Measurements from ENCODE around the gene SNRNP48. TPM values are rescaled to one million over a fixed set of nuclear protein-coding genes. Genes with fewer than 3 reads are reported as not detected.

The SNRNP48 gene
- total and polyA plus RNA-seq, 2 donors (not counting 3 experiments of a cell fraction or from before 2014, with no cell fraction given): 4.2 to 13.2 TPM

DNA sequence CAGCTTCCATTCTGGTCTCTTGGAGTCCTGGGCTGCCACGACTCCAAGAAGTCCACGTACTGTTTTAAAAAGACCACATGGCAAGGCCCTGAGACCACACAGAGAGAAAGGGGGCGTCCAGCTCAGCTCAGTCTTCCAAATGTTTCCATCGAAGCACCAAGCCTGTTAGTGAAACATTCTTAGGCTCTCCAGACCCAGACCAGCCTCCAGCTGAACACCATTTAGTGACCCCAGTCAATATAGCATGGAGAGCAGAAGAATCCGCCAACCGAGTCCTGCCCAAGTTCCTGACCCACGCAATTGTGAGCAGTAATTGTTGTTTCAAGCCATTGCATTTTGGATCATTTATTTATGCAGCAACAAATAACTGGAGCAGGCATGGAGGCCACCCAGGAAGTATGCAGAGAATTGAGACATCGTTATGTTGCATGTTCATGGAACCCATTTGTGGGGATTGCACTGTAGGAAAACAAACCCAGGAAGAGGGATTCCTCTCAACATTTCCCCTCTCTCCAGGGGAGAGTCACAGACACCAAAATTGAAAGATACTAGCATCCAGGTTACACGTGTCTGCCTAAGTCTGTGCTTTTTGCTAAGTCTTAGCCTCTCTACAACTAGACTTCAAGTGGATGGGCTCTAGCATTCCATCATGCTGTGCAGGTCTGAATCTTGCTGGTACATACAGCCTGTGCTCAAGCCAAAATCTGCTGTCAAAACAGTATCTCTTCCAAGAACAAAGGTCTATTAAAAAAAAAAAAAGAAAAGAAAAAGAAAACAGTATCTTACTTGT, 42.7 kb downstream of the SNRNP48 start:
- Histone ChIP-seq H3K27ac (ENCODE audit: insufficient read depth, low read depth, low read length) (no peak overlapping the region), H3K9me3 (replicated peaks; ENCODE audit: control insufficient read depth, insufficient read depth, low read length) (no peaks in the 10 kb centered on the region), H3K79me2 (ENCODE audit: control insufficient read depth, insufficient read depth, low read length) (no peaks in the 10 kb centered on the region), H3K4me1 (ENCODE audit: control insufficient read depth, extremely low read depth, insufficient read depth, low read length) (no peaks in the 10 kb centered on the region), H4K20me1 (replicated peaks; ENCODE audit: control insufficient read depth, extremely low read depth, insufficient read depth, low read length) (no peaks in the 10 kb centered on the region), H3K4me3 (replicated peaks in 1 of 3; ENCODE audit: insufficient read depth in 1 of 3, low read depth in 1 of 3, low read length in 3 of 3) (no peak overlapping the region), H3K9ac (replicated peaks; ENCODE audit: extremely low read depth, insufficient read depth, low read length) (no peak overlapping the region), H3K4me2 (ENCODE audit: insufficient read depth, low read length) (no peak overlapping the region), H3K36me3 (ENCODE audit: control insufficient read depth in 2 of 2, extremely low read depth in 1 of 2, insufficient read depth in 2 of 2, low read length in 2 of 2) (no peaks in the 10 kb centered on the region), H3K9me1 (replicated peaks; ENCODE audit: control insufficient read depth, extremely low read depth, insufficient read depth, low read length) (no peaks in the 10 kb centered on the region), H2AFZ (ENCODE audit: low read depth, low read length) (no peak overlapping the region), H3K27me3 (ENCODE audit: control insufficient read depth in 2 of 2, insufficient read depth in 2 of 2, low read length in 2 of 2) (peaks cover 0 to 11% of the 10 kb centered on the region in 2 experiments)
- no peak for TF ChIP-seq POLR2AphosphoS5 (IDR thresholded peaks at IDR 0.05; ENCODE audit: insufficient read depth, low read depth, low read length)
- TF ChIP-seq JUN (IDR thresholded peaks at IDR 0.05; ENCODE audit: borderline replicate concordance, insufficient read depth, insufficient read length, low read depth): no peak
- TF ChIP-seq MYC (IDR thresholded peaks at IDR 0.05; ENCODE audit: low read depth, low read length): no peak
- no peak for TF ChIP-seq EZH2 (IDR thresholded peaks at IDR 0.05; ENCODE audit: borderline replicate concordance, low read depth, low read length, severe bottlenecking)
- TF ChIP-seq, protein P1, sequence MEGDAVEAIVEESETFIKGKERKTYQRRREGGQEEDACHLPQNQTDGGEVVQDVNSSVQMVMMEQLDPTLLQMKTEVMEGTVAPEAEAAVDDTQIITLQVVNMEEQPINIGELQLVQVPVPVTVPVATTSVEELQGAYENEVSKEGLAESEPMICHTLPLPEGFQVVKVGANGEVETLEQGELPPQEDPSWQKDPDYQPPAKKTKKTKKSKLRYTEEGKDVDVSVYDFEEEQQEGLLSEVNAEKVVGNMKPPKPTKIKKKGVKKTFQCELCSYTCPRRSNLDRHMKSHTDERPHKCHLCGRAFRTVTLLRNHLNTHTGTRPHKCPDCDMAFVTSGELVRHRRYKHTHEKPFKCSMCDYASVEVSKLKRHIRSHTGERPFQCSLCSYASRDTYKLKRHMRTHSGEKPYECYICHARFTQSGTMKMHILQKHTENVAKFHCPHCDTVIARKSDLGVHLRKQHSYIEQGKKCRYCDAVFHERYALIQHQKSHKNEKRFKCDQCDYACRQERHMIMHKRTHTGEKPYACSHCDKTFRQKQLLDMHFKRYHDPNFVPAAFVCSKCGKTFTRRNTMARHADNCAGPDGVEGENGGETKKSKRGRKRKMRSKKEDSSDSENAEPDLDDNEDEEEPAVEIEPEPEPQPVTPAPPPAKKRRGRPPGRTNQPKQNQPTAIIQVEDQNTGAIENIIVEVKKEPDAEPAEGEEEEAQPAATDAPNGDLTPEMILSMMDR (IDR thresholded peaks at IDR 0.05; ENCODE audit: extremely low read depth in 1 of 2, insufficient read depth in 1 of 2, low read depth in 1 of 2, low read length in 2 of 2): no peak
- DNase-seq (ENCODE audit: low read depth, low spot score) (no peak), FAIRE-seq (no peak)
- ChIA-PET POLR2A (no interaction called here), CTCF (no interaction called here)
- intact Hi-C loops (cut with micrococcal nuclease): no loop called here
- dilution Hi-C loops (cut with MboI; ENCODE audit: extremely low pct_ligation_motif_present, low sequenced_read_pairs): no loop called here
- BruUV-seq (replicated peaks): no TSS peak

Data from endothelial cell of umbilical vein (primary cell).